Kidney (tissue), 14 donors: ENCODE data around the gene NDUFS5. TPM values are rescaled to one million over a fixed set of nuclear protein-coding genes. Genes with fewer than 3 reads are reported as not detected.

ENCODE experiments used
- DNase-seq, 5 donors: peaks; one replicate each; pipeline ENCODE4 v3.0.0-alpha.2; 2013 to 2020
- FAIRE-seq: peaks from 2 replicates; lab custom pipeline; 2012; peaks lifted over from hg19 to GRCh38; lab: Jason Lieb, UNC
- H3K27ac ChIP-seq, 2 donors: one replicate each; pipeline ENCODE4 v1.7.0; 2013; ENCODE audit warnings: low read depth in 2 of 2, low read length in 2 of 2, inconsistent platforms in 1 of 2
- H3K27me3 ChIP-seq: one replicate; pipeline ENCODE4 v1.7.1; 2013; ENCODE audit warnings: low read length, inconsistent platforms; ENCODE audit not compliant: control insufficient read depth, insufficient read depth
- H3K36me3 ChIP-seq, 3 donors: one replicate each; pipeline versions ENCODE4 v1.7.0 to v1.7.1; 2013; ENCODE audit warnings: low read length in 3 of 3, control low read depth in 1 of 3, inconsistent platforms in 1 of 3; ENCODE audit not compliant: insufficient read depth in 3 of 3, control insufficient read depth in 2 of 3
- H3K4me1 ChIP-seq, 3 donors: one replicate each; pipeline versions ENCODE4 v1.7.0 to v1.7.1; 2013; ENCODE audit warnings: low read length in 3 of 3, inconsistent platforms in 1 of 3, low read depth in 1 of 3; ENCODE audit not compliant: control insufficient read depth in 2 of 3, insufficient read depth in 2 of 3
- H3K4me3 ChIP-seq, 3 donors: one replicate each; pipeline versions ENCODE4 v1.7.0 to v1.8.1; 2013; ENCODE audit warnings: low read length in 3 of 3, control low read depth in 1 of 3, inconsistent platforms in 1 of 3
- H3K9ac ChIP-seq, 3 donors: one replicate each; pipeline versions ENCODE4 v1.7.0 to v1.7.1; 2013; ENCODE audit warnings: low read length in 3 of 3, control low read depth in 1 of 3, inconsistent platforms in 1 of 3
- H3K9me3 ChIP-seq, 3 donors: one replicate each; pipeline versions ENCODE4 v1.7.0 to v1.7.1; 2013; ENCODE audit warnings: low read length in 3 of 3, control low read depth in 1 of 3, inconsistent platforms in 1 of 3; ENCODE audit not compliant: control insufficient read depth in 2 of 3, insufficient read depth in 1 of 3
- intact Hi-C: fragments of 100-400 bp; cut with DNase I; formaldehyde crosslinking; loops from one replicate; pipeline ENCODE4 v1.11.1; 2022
- polyA plus RNA-seq: library from polyadenylated mRNA; stranded (reverse); fragments of 350-450 nt; fragmentation: Illumina TruSeq; extraction: RNeasy Lipid Tissue Mini Kit (QIAGEN cat#74804); gene quantifications from one replicate; pipeline ENCODE4 v1.2.3, GENCODE V29; 2014; ENCODE audit warnings: low read depth, low replicate concordance; ENCODE audit not compliant: insufficient read depth
- total RNA-seq: library from RNA; stranded (reverse); fragmentation: NEBNext Ultra II Directional; extraction: Animal tissue kit (Norgen Biotek cat#: 25700); gene quantifications from one replicate; pipeline ENCODE4 v1.2.1, GENCODE V29; 2021
- TF ChIP-seq, protein P1 (sequence below): IDR thresholded peaks from 3 replicates; pipeline ENCODE4 v1.5.1; 2012; ENCODE audit warnings: mild to moderate bottlenecking, moderate library complexity, borderline replicate concordance; ENCODE audit not compliant: insufficient read depth; ENCODE audit errors: extremely low read depth
- donor health status: control.
- donor health status: control.
- donor health status: control.
- donor health status: control.
- donor health status: control.
- donor health status: DM: yes; HTN: yes; CAD: no.
- donor health status: Normal renal cell carcinoma (clear cell type).

NDUFS5 gene
- total and polyA plus RNA-seq, 2 donors from 2014 or later = 174 to 1,037 TPM

DNA sequence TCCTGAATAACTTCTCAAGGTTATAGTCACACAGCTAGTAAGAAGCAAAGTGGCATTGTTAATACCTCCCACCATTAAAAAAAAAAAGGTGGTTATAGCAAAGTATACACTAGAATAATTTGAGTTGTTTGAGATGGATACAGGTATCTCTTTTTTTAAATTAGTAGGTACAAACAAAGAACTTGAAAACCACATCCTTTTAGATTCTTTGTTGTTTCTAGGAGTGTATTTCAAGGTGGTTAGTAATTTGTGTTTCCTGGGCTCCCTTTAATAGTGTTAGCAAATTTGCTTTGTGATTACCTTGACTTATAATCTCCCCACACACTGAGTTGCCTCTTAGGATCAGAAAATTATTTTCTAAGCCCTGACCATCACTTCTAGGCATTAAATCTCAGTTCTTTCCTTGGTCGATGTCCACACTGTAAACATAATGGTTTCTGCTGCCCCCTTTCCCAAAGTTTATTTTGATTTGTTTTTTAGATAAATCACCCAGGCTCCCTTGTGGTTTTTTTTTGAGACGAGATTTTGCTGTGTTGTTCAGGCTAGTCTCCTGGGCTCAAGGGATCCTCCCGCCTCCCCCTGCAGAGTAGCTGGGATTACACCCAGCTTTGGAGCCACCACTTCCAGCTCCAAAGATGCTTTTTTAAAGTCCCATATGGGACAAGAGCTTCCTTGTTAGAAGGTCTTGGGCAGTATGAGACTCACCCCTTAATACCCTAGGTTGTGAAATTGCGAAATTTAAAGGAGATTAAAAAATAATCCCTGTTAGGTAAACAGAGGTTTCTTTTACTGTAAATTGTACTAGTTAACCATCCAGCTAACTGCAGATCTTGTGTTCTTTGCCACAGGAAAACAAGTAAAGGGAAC, 28.9 kb upstream of the NDUFS5 start:
- Histone ChIP-seq H3K9me3 (no peaks in the 10 kb centered on the region), H3K36me3 (peaks cover 5 to 14% (median 14%) of the 10 kb centered on the region in 3 donors), H3K9ac (no peak overlapping the region), H3K4me3 (no peak overlapping the region), H3K4me1 (peaks cover 2 to 10% (median 7%) of the 10 kb centered on the region in 3 donors), H3K27ac (no peak overlapping the region), H3K27me3 (no peaks in the 10 kb centered on the region)
- intact Hi-C loops = no loop called here
- no peak for DNase-seq
- TF ChIP-seq, protein P1, sequence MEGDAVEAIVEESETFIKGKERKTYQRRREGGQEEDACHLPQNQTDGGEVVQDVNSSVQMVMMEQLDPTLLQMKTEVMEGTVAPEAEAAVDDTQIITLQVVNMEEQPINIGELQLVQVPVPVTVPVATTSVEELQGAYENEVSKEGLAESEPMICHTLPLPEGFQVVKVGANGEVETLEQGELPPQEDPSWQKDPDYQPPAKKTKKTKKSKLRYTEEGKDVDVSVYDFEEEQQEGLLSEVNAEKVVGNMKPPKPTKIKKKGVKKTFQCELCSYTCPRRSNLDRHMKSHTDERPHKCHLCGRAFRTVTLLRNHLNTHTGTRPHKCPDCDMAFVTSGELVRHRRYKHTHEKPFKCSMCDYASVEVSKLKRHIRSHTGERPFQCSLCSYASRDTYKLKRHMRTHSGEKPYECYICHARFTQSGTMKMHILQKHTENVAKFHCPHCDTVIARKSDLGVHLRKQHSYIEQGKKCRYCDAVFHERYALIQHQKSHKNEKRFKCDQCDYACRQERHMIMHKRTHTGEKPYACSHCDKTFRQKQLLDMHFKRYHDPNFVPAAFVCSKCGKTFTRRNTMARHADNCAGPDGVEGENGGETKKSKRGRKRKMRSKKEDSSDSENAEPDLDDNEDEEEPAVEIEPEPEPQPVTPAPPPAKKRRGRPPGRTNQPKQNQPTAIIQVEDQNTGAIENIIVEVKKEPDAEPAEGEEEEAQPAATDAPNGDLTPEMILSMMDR = no peak
- no peak for FAIRE-seq

DNA sequence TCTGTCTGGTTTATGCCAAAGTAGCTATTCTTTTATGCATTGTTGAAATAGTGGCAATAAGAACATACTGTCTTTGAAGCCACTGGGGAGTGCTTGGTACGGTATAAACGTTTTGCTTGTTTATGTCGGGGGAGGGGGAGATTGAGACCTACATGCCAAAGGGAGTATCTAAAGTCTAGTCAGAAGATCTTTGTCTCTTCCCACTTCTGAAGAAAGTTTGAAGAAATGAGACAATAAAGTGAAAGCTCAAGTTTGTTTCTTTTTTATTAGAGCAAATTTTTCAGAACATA, 28.3 kb upstream of the NDUFS5 start:
- H3K9ac ChIP-seq = no peak overlapping the region
- H3K4me1 ChIP-seq = peaks cover 2 to 13% (median 5%) of the 10 kb centered on the region in 3 donors
- no peak overlapping the region for H3K4me3 ChIP-seq
- no peaks in the 10 kb centered on the region for H3K9me3 ChIP-seq
- TF ChIP-seq, protein P1 = no peak
- peaks cover 5 to 19% (median 17%) of the 10 kb centered on the region in 3 donors for H3K36me3 ChIP-seq
- intact Hi-C loops = no loop called here
- DNase-seq (no peak), FAIRE-seq (no peak)
- H3K27me3 ChIP-seq = no peaks in the 10 kb centered on the region
- H3K27ac ChIP-seq = no peak overlapping the region

DNA sequence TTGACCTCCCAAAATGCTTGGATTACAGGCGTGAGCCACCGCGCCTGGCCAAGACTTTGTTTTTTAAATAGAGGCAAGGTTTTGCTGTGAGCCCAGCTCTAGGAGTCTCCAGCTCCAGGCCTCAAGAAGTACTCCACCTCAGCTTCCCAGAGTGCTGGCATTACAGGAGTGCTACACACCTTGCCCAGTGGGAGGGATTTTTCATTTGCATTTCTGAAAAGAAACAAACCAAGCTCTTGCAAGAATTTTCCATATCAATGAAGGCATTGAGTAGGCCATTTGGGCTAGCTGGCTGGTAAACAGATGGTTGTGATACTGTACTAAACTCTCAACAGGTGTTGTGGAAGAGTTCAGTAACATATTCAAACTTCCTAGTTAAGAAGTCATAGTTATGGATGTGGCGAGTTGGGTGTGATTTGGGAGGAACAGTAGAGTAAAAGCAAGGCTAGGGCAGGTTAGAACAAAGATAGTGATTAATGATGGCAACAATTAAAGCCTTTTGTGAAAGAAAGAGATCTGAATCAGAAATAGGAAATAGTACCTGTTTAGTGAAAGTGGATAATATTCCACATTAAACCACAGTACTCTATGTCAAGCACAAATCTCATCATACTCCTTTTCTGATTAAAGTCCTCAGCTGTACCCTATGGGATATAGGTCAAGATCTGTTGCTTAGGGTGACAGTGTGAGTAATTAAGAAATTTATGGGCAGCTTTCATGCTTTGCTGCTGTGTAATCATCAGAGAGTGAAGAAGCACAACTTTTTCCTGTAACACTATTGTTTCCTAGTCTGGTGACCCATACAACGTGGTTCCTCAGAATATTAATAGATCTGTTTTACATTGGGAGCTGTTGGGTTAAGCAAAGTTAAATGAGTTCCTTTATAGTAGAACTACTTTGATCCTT, 24.4 kb upstream of the NDUFS5 start:
- DNase-seq (no peak), FAIRE-seq (no peak)
- H3K4me3 ChIP-seq = no peak overlapping the region
- no peaks in the 10 kb centered on the region for H3K9me3 ChIP-seq
- peaks cover 2 to 13% (median 3%) of the 10 kb centered on the region in 3 donors for H3K4me1 ChIP-seq
- peaks cover 5 to 51% (median 36%) of the 10 kb centered on the region in 3 donors for H3K36me3 ChIP-seq
- H3K9ac ChIP-seq = no peak overlapping the region
- intact Hi-C loops = no loop called here
- TF ChIP-seq, protein P1 = no peak
- H3K27ac ChIP-seq = no peak overlapping the region
- H3K27me3 ChIP-seq = no peaks in the 10 kb centered on the region
